SKM-1 treated with dmso at 0.1 percent for 144 hours (cell line): Measurements from ENCODE around the gene XDH.

Source experiments
- DNase-seq: peaks from one replicate; lab custom pipeline; 2025; ENCODE audit not compliant: unreplicated experiment; lab: John Stamatoyannopoulos, UW

Gene XDH

DNA sequence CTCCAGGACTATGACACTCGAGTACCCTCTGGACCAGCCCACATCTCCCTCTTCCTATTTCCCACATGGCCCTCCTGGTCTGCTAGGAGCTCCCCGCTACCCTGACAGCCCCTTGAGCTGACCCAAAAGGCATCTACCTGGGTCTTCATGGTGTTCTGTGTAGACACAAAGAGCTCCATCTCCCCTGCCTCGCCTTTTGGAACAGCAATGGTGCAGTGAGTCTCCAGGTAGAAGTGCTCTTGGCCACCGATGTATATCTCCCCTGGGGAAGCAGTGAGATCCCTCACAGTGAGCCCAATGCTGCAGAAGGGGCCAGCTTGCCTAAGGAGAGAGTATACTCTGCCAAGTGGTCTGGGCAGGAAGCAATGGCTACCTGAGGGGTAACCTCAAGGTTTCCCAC is 47.8 kb downstream of the XDH start:
- no peak for DNase-seq

DNA sequence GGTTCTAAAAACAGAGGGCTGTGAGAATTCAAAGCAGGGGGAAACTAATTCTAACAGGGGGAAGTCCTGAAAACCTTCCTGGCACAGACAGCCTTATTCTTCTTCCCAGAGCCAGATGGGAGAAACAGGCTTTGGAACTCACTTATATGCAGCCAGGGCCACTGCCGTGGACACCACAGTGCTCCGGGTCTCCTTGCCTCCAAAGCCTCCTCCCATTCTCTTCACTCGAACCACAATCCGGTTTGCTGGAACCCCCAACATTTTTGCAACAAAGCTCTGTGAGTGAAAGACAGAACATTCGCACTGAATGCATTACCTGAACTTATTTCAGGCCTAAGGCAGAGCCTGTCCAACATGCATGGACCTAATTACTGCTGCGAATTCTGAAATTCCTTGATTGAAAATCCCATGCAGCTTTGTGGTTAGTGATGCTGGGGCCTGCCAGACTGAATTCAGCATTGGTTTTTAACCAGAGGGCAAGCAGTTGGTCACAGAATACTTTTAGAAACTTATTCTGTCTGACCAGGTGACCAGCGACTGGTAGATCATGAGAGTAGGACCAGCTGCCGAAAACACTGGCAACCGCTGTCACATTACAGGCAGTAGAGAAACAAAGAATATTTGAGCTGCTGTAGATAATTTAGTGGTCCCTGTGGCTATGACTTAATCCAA is 48.6 kb downstream of the XDH start:
- no peak for DNase-seq

DNA sequence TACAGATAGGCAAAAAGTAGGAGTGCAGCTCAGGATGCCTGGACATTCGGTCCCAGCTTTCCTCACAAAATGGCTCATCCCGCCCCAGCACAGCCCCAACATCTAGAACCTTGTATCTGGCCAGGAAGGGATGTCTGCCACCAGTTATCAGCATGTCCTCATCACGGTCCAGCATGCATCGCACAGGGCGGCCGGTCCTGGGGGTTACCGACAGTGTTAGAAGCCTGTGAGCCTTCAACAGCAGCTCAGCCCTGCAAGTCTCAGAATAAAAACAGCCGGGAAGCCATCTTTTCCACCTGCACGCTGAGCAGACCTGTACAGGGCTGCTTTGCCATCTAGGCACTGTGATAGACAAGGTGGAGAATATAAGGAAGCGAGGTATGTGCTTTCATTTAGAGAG is 49.2 kb downstream of the XDH start:
- DNase-seq = no peak

DNA sequence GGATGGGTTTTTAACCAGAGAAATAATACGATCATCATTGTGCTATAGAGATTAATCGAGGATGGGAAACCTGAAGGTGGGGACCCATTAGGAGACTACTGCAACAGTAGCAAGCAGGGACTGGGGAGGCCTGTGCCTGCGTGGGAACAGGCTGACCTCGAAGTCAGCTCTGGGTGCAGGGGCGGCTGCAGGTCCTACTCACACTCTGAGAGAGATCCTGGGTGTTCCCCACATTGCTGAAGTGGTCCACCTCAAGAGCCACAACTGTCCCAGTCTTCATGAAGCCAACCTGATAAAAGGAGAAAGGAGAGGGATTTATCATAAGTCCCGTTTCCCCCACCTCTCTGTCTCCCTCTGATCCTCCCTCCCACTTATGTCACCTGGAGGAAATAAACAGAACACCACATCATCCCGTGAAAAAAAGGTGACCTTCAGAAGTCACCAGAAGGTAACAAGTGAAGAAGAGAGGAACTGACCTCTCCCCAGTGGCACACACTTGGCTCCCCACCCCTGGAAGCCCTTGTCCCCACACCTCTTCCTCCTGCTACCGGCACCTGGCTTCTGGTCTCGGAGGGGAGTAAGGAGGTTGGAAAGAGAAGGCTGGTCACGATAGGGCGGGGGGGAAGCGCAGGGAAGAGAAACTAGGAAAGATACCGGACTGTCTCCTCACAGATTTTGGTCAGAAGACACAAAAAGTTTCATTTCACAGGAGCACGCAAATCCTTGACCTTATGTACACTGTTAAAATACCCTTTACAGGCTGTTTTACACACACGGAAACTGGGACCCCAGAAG is 50.4 kb downstream of the XDH start:
- no peak for DNase-seq

DNA sequence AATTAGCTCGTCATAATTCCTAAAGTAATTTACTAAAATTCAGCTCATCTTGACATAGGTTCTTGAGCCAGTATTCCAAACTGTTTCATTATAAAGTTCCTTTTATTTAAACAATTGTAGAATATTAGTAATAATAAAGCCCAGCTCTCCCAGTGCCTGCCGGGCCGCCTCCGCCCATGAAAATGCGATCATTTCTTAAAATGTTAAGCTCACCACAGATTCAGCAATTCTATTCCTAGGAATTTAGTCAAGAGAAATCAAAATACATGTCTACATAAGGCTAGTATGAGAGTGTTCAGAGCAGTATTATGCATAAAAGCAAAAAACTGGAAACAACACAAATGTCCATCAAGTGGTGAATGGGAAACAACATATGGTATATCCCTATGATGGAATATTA is 52.0 kb downstream of the XDH start:
- DNase-seq = no peak

DNA sequence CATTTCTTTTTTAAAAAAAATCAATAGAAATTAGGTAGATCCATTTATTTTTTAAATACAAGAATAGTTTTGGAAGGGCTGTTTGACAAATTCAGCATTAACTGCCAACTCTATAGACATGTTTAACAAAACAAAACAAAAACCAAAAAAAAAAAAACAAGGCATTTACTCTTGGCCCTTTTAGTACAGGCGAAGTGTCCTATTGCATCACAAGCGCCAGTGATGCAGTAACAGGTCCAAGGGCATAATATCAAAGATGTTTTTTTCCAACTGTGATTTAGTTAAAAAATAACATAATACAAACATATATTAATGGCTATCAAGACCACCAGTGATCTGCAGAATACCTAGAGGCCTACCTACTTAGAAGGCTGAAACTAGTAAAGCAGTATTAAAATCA is 55.3 kb downstream of the XDH start:
- DNase-seq = no peak

DNA sequence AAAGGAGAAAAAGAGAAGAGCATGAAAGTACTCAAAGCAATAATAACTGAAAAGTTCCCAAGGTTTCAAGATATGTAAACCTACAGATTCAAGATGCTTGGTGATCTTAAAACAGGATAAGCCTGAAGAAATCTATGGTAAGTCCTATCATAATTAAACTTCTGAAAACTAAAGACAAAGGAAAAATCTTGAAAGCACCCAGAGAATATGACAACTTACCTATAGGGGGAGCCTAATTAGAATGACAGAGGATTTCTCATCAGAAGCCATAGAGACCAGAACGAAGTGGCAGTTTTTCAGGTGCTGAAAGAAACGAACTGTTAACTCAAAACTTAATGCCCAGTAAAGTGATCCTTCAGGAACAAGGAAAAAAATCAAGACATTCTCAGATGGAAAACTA is 59.7 kb downstream of the XDH start:
- DNase-seq = peak; percentile 5

DNA sequence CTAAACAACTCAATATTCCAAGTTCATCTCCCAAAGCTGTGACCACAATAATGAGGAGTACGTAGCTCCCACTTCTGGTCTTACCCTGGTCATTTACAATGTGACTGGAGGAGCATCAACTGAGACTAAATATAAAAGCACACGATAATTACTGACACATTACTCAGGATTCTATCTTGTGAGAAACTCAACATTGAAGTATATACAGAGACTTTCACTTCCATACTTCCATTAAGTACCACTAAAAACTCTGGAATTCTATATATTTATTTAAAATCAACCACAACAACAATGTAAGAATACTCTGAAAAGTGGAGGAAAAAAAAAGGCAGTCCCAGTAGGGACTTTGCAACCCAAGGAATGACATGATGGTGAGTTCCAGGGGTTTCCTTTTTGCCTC is 61.4 kb downstream of the XDH start:
- no peak for DNase-seq

DNA sequence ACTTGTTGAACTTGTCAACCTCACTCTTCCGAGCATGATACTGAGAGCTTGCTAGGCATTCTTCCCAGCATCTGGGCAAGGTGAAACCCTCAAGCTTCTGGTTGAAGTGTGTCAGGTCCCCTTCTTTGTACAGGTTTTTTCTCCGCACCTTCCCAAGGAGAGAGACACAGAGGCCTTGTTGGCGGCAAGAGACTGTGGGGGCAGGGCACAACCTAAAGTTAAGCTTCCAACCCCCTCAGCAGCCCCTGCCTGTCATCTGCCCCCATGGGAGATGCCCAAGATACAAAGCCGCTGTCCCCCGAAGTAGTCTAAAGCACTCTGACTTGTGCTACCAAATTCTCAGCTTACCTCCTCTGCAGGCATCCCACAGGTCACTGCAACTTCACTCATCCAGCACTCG is 64.9 kb downstream of the XDH start:
- no peak for DNase-seq

DNA sequence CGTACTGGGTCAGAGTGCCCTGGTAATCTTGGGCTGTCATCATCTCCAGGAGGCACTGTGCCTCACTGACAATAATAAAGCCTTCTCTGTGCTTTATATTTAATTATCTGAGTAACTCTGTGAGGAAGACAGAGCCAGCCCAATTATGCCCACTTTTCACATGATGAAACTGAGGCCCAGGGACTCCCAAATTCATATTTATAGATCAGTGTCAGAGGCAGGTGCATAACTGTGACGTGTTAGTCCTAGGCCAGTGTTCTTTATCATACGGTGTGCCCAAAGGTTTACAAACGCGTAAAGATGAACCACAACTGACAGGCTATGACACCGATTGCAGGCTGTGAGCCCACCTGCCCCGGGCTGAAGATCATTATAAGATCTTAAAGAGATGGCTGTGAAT is 65.4 kb downstream of the XDH start:
- no peak for DNase-seq

DNA sequence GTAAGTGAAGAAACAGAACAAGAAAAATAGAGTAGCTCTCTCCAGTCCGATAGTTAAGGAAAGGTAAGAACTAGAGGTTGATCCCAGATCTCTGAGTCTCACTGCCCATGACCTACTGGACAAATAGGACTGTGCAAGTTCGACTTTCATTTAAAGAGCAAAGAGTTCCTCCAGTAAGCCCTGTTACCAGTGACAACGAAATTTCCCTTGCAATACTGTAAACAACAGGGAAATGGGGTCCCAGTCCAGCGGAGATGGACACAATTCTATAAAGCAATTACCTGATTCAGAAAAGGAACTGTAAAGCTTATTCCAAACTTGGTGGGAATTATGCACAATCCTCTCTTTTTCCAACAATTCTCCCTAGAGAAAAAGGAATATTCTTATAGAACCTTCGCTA is 65.9 kb downstream of the XDH start:
- no peak for DNase-seq

DNA sequence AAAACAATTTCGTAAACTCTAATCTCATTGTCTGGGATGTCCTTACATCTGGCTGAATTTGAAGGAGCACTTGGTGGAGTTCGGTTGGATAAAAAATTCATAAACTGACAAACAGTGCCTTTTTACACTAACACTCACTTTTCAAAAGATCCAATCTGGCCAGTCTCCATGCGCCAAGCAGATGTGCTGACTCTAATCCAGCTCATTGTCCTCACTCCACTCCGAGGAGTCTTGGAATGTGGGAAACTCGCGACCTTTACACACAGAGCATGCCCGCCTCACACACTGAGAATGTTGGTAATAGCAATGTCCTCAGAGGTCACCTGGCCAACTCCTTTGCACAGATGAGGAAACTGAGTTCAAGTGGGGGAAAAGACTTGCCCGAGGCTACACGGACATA is 66.8 kb downstream of the XDH start:
- no peak for DNase-seq

DNA sequence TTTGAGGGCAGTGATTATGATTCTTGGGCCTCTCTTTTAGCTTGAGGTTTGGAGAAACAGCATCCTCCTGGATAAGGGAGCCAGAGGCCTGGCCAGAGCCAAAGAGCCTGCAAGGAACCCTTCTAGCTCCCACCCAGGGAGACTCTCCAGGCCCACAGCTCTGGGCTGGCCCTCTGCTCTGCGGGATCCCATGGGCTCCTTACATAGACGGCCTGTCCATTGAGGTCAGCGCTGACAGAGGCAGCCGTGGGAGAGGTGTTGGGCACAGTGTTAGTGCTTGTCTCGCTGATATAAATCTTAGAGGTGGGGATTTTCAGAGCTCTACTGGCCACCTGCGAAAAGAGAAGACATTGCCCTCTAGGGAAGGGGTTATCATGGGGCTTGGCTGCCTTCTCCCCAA is 67.2 kb downstream of the XDH start:
- no peak for DNase-seq

DNA sequence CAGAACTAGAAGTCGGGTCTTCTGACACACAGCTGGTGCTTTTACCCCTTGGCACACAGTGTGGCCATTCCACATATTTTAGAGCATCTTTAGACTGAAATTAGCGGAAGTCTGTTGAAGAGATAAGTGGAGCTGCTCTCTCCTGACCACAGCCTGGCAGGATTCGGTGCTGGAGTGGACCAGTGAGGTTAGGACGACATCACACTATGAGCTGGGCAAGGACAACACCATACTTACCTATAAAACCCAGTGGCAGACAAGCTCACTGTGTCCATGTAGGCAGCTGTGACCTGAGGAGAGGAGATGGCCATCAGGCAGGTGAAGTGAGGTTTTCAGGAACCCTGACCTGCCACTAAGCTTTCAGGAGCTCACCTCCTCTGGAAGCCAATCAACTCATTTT is 70.1 kb downstream of the XDH start:
- DNase-seq = no peak

DNA sequence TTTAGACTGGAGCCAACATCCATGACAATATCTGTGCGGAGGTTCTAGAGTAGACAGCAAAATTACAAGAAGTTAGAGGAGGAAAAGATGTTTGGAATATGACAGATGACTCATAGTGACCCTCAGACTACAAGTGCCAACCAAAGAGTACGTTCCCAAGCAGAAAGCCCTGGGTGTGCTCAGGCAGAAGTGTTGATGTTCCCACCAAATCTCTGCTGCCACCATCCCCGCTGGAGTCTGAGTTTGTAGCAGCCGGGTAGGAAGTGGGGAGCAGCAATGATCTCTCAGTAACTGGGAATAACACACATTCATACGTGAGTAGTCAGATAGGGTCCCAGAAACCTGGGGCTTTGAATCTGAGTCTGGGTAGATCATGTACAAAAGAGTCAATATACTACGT is 73.2 kb downstream of the XDH start:
- no peak for DNase-seq

DNA sequence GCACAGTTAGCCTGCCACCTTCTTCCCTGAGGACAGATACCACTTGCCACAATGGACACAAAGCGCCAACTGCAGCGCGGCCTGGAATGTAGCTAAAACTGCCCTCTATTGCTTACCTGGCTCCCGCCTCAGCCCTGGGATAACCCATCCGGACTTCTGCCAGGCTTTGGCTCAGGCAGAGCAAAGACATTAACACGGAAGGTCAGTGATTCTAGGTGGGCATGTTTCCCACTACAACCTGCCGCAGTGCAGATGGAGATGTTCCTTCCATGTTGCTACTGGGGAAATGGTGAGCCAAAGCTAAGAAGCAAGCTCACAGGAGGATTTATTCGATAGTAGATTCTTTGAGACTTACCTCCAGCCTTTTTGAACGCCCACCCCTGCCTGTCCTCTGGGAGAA is 74.8 kb downstream of the XDH start:
- no peak for DNase-seq

DNA sequence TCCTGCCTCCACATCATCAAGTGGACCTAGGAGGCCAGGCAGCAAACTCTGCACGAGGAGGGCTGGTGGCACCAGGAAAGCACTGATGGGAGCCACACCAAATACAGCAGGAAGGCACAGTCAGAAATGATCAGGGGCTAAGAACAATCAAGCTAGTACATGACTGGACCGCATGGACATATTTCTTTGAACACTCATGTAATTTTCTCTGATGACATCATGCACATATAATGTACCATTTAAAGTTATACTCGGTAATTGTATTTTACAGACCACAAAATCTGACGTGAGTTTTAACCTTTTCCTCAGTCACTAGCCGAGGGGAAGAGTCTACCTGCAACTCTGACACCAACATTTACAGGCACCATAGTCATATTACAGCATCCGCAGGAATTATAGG is 76.7 kb downstream of the XDH start:
- DNase-seq = no peak

DNA sequence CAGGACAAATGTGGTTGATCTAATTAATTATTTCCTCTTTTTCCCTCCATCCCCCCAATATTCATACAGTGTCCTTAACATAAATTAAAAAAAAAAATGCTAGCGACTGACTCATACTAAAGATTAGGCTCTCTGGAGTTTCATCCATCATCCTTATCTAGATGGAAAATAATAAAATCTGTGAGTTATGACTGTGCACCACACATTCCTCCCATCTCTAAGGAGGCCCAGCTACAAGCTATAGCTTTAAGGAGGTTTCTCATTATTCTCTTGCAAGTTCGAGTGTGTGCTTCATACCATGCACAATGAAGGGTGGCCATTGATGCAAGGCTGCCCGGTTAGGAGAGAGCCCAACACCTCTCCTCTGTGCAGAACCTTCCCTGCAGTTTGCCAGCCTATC is 77.3 kb downstream of the XDH start:
- DNase-seq = no peak

DNA sequence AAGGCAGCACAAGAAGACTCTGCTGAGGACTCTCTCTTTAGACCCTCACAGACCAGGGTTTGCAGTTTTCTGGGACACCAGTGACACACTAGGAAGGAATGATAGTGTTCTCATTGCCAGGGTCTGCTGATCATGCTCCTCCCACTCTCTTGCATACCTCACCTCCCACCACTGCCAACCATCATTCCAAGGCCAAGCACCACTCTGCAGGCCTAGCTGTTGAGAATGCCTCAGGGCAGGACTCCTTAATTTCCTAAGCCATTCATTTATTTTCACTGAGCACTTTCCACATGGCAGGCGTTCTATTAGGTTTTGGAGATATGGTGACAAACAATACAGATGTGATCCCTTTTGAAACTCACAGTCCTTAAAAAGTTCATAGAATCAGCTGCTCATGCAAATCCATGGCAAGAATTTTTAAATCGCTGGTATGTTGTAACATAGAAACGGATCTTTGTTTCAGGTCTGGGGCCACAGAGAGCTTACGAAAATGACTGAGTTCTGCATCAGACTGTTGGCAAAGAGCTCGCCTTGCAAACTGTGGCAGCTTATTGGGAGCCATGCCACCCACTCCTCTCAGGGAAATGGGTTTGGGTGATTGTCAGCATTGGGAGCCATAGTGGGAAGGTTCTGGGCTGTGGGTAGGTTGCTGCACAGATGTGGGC is 78.5 kb downstream of the XDH start:
- no peak for DNase-seq

DNA sequence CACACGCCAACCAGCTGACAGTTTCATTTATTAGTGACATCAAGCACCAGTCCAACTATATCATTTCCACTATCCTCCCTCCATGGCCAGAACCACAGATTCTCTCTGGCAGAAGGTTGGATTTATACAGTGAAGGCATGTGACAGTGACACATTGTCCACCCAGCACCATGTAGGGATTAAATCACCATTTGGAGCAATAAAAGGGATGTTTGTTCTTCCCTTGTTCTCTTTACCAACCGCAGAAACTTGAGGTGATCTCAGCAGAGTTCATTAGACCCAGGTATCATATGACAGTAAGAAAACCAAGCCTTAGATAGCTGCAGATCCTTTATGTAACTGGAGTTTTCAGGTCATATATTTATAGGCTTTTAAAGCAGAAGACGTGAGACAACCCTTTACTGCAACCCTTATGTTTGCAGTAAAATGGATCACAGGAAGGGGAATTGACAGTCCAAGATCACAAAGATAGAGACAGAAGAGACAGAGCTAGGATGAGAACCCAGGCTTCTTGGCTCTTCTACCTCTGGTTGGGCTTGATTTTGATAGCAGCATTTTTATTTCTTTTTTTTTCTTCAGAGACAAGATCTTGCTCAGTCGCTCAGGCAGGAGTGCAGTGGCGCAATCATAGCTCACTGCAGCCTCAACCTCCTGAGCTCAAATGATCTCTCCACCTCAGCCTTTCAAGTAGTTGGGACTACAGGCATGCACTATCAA is 80.1 kb downstream of the XDH start:
- no peak for DNase-seq

DNA sequence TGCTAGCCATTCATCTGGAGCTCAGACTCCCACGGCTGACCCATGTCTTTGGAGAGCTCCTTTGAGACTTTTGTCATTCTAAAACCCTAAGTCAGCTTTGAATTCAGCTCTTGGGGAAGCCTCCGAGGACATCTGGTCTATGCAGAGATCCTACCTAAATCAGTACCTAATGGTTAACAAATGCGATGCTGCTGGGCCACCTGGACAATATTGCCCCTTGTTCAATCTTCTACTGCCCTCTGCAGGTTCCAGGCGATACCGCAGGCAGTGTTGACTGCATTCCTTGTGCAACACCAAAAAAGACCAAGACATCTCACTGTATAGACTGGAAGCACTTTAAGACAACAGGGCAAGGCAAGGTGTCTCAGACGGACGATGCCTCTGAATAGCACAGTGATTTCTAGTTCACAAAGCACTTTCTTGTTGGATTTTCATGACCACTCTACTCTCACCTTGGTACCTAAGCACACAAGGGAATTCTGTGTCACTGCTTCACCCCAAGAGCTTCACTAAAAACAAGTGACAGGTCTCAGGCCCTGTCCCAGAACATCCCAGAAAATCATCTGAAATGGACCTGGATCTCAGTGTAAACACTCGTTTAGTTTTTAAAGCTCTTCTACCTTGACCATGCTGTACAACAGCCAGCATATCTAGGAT is 80.9 kb downstream of the XDH start:
- peak; percentile 80 for DNase-seq
